Fibroblast of villous mesenchyme (primary cell): ENCODE results near the gene CORIN. TPM values are rescaled to one million over a fixed set of nuclear protein-coding genes. Genes with fewer than 3 reads are reported as not detected.

Experiments used
- DNase-seq: peaks from one replicate; pipeline ENCODE4 v3.0.0-alpha.2; 2010; ENCODE audit warnings: low read depth
- H3K4me3 ChIP-seq: 2 replicates; pipeline ENCODE4 v1.5.1; 2011; ENCODE audit warnings: low read depth, mild to moderate bottlenecking, low read length
- total RNA-seq: library from RNA; depleted of rRNA; stranded (reverse); fragments of >200 nt; gene quantifications from 2 replicates; pipeline ENCODE4 v1.2.3, GENCODE V29; 2012
- TF ChIP-seq, protein P1 (sequence below): IDR thresholded peaks from 2 replicates; pipeline ENCODE4 v1.5.1; 2012; ENCODE audit warnings: low read depth, mild to moderate bottlenecking, low read length; ENCODE audit not compliant: insufficient read depth

The CORIN gene
- total RNA-seq, 1 donor = 5.6 TPM

DNA sequence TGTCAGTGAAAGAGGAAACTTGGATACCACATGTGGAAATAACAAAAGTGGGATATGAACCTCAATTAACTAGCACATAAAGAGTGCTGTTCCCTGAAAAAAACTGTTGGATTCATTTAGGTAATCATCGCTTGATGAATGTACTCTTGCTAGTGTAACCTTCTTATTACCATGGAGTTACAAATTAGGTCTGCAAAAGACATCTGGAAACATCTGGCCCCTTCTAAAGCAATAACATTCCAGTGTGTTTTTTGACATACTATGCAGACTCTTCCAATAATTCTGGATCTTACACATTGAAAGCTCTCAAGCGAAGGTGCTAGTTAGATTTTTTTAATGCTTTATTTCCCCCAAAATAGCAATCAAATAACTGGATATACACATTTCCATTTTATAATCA is 218.2 kb downstream of the CORIN start:
- no peak for DNase-seq
- TF ChIP-seq, protein P1, sequence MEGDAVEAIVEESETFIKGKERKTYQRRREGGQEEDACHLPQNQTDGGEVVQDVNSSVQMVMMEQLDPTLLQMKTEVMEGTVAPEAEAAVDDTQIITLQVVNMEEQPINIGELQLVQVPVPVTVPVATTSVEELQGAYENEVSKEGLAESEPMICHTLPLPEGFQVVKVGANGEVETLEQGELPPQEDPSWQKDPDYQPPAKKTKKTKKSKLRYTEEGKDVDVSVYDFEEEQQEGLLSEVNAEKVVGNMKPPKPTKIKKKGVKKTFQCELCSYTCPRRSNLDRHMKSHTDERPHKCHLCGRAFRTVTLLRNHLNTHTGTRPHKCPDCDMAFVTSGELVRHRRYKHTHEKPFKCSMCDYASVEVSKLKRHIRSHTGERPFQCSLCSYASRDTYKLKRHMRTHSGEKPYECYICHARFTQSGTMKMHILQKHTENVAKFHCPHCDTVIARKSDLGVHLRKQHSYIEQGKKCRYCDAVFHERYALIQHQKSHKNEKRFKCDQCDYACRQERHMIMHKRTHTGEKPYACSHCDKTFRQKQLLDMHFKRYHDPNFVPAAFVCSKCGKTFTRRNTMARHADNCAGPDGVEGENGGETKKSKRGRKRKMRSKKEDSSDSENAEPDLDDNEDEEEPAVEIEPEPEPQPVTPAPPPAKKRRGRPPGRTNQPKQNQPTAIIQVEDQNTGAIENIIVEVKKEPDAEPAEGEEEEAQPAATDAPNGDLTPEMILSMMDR = no peak
- H3K4me3 ChIP-seq = no peak overlapping the region

DNA sequence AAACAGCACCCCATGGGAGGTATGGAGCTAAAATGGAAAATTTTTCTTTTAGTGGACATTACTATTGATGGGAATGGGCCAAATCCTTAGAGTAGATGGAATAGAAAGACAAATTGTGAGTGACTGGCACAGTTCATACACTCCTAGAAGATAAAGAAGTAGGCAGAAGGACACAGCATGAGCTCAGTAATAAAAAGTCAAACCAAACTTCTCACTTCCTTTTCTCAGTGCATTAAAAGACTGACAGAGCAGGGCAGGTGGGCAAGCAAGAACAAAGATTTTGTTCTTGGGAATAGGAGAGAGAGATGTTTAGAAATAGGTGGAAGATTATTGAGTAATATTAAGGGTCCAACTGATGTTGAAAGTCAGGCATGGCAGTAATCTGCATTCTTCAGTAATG is 220.3 kb downstream of the CORIN start:
- no peak overlapping the region for H3K4me3 ChIP-seq
- TF ChIP-seq, protein P1 = no peak

GRCh38 chr4:47615385-47615784 is 222.5 kb downstream of the CORIN start:
- TF ChIP-seq, protein P1 = no peak
- no peak overlapping the region for H3K4me3 ChIP-seq
- no peak for DNase-seq

More for the DNA sequence above, 220.3 kb downstream of the CORIN start:
- no peak for DNase-seq

GRCh38 chr4:47612116-47613023 is 225.5 kb downstream of the CORIN start:
- TF ChIP-seq, protein P1 = no peak
- H3K4me3 ChIP-seq = no peak overlapping the region
- DNase-seq = no peak

DNA sequence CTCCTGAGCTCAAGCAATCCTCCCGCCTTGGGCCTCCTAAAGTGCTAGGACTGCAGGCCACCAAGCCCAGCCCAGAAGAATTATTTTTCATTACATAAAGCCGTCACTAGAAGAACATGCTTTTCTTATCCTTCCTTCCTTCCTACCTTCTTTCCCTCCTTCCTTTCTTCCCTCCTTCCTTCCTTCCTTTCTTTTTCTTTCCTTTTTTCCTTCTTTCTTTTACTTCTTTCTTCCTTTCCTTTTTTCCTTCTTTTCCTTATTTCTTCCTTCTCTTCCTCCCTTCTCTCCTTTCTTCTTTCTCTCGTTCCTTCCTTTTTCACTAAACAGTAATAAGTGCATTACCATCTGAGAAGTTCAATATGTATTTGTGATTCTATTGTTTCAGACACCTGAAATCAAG is 231.4 kb downstream of the CORIN start:
- H3K4me3 ChIP-seq = no peak overlapping the region
- DNase-seq = no peak
- TF ChIP-seq, protein P1 = no peak

- TF ChIP-seq, protein P1 = no peak
- DNase-seq = no peak
- no peak overlapping the region for H3K4me3 ChIP-seq
These were observed 239.0 kb downstream of the CORIN start for GRCh38 chr4:47598896-47599295.
